DND-41 (cell line): ENCODE measurements around the gene SMAD6.
"Not testable (repeated sequence)": the region's sequence is repeated elsewhere in the genome, so short reads cannot be mapped to it uniquely, and the experiment has no call there.

Source experiments
- CTCF ChIP-seq: IDR thresholded peaks from 2 replicates; pipeline ENCODE4 v1.5.1; 2012; ENCODE audit warnings: borderline replicate concordance, low read length, moderate library complexity, mild to moderate bottlenecking; ENCODE audit not compliant: poor library complexity, severe bottlenecking; ENCODE audit errors: extremely low read depth
- EZH2 ChIP-seq: IDR thresholded peaks from 3 replicates; pipeline ENCODE4 v1.6.1; 2012; ENCODE audit warnings: borderline replicate concordance, low read depth, mild to moderate bottlenecking, moderate library complexity, low read length, inconsistent platforms; ENCODE audit not compliant: severe bottlenecking

DNA sequence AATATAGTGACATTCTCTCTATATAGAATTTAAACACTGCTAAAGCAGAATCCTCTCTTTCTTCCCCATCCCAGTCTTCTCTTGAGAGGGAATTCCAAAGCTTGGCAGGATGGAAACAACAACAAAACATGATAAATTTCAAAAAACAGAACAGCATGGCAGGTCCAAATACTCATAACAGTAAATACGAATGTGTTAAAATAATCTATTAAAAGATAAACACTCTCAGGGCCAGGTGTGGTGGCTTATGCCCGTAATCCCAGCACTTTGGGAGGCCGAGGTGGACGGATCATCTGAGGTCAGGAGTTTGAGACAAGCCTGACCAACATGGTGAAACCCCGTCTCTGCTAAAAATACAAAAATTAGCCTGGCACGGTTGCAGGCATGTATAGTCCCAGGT is 56.2 kb downstream of the SMAD6 start:
- not testable (repeated sequence) for TF ChIP-seq CTCF, EZH2
